ENCODE measurements around the gene DEDD.

GRCh38 chr1:161173711-161174110 lies 41.2 kb upstream of the DEDD start:
- TF ChIP-seq CTCF (IDR thresholded peaks at IDR 0.05), result no peak
- TF ChIP-seq POLR2A (IDR thresholded peaks at IDR 0.05), result no peak

Measured in uterus (tissue), 2 donors.